ENCODE measurements around the gene VARS1.

Gene VARS1

GRCh38 chr6:31768363-31769257, 26.9 kb downstream of the VARS1 start:
- DNase-seq: no peak

GRCh38 chr6:31767096-31767645, 28.4 kb downstream of the VARS1 start:
- no peak for DNase-seq

- DNase-seq: no peak
These were observed 29.4 kb downstream of the VARS1 start for GRCh38 chr6:31765910-31766794.

GRCh38 chr6:31765559-31765909, 30.0 kb downstream of the VARS1 start:
- no peak for DNase-seq

GRCh38 chr6:31764198-31764597, 31.4 kb downstream of the VARS1 start:
- DNase-seq: no peak

- DNase-seq: no peak
These were observed 32.0 kb downstream of the VARS1 start for GRCh38 chr6:31763619-31763940.

- no peak for DNase-seq
These were observed 32.5 kb downstream of the VARS1 start for GRCh38 chr6:31762878-31763618.

GRCh38 chr6:31762356-31762755, 33.2 kb downstream of the VARS1 start, which contains the start of gene SAPCD1:
Gene SAPCD1 (plus strand): TSS chr6:31762656. CDS start chr6:31763055, 399 bp downstream.
- no peak for DNase-seq

GRCh38 chr6:31761343-31761742, 34.2 kb downstream of the VARS1 start:
- DNase-seq: no peak

GRCh38 chr6:31760790-31761189, 34.8 kb downstream of the VARS1 start:
- no peak for DNase-seq

GRCh38 chr6:31758281-31758680, 37.3 kb downstream of the VARS1 start:
- DNase-seq: no peak

- DNase-seq: no peak
These were observed 42.7 kb downstream of the VARS1 start for GRCh38 chr6:31752739-31753319.

- no peak for DNase-seq
These were observed 45.0 kb downstream of the VARS1 start for GRCh38 chr6:31750411-31751022.

- DNase-seq: no peak
These were observed 46.1 kb downstream of the VARS1 start for GRCh38 chr6:31749301-31750036.
